Ishikawa (cell line): ENCODE measurements around the gene NIM1K.

Source experiments
- CEBPB ChIP-seq: IDR thresholded peaks from 2 replicates; pipeline ENCODE4 v1.6.1; 2012
- CREB1 ChIP-seq: IDR thresholded peaks from 2 replicates; pipeline ENCODE4 v1.6.1; 2012; ENCODE audit warnings: low read depth
- EP300 ChIP-seq: IDR thresholded peaks from 2 replicates; pipeline ENCODE4 v1.6.1; 2012; ENCODE audit warnings: borderline replicate concordance
- FOXM1 ChIP-seq: IDR thresholded peaks from 2 replicates; pipeline ENCODE4 v1.6.1; 2012; ENCODE audit warnings: low read depth, borderline replicate concordance
- TAF1 ChIP-seq: IDR thresholded peaks from 2 replicates; pipeline ENCODE4 v1.6.1; 2012; ENCODE audit warnings: low read depth, mild to moderate bottlenecking
- TCF12 ChIP-seq: IDR thresholded peaks from 2 replicates; pipeline ENCODE4 v1.6.1; 2012; ENCODE audit warnings: low read depth
- YY1 ChIP-seq: IDR thresholded peaks from 2 replicates; pipeline ENCODE4 v1.6.1; 2012; ENCODE audit warnings: low read depth
- ZBTB7A ChIP-seq: IDR thresholded peaks from 2 replicates; pipeline ENCODE4 v1.6.1; 2012; ENCODE audit warnings: low read depth
- TF ChIP-seq, protein P1 (sequence below): IDR thresholded peaks from 2 replicates; pipeline ENCODE4 v1.6.1; 2012
- TF ChIP-seq, protein P2 (sequence below): IDR thresholded peaks from 2 replicates; pipeline ENCODE4 v1.6.1; 2012
- TF ChIP-seq, protein P3 (sequence below): IDR thresholded peaks from 2 replicates; pipeline ENCODE4 v1.6.1; 2012; ENCODE audit warnings: low read depth, mild to moderate bottlenecking

NIM1K gene

DNA sequence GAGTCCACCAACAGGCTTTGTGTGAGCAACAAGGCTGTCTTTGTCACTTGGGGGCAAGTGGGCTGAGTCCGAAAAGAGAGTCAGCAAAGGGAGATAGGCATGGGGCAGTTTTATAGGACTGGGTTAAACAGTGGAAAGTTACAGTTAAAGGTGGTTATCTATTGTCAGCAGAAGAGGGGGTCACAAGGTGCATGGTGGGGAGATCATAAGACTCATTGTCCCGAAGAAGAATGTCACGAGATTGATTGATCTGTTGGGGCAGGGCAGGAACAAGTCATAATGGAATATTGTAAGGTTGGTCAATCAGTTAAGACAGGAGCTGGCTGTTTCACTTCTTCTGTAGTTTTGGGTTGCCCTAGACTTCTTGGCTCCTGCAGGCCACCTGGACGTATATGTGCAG is 128.8 kb downstream of the NIM1K start:
- TF ChIP-seq ZBTB7A (no peak), FOXM1 (no peak), CEBPB (no peak), EP300 (no peak), YY1 (no peak), TCF12 (no peak), CREB1 (no peak), TAF1 (no peak)
- TF ChIP-seq, protein P1, sequence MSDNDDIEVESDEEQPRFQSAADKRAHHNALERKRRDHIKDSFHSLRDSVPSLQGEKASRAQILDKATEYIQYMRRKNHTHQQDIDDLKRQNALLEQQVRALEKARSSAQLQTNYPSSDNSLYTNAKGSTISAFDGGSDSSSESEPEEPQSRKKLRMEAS: no peak
- TF ChIP-seq, protein P2, sequence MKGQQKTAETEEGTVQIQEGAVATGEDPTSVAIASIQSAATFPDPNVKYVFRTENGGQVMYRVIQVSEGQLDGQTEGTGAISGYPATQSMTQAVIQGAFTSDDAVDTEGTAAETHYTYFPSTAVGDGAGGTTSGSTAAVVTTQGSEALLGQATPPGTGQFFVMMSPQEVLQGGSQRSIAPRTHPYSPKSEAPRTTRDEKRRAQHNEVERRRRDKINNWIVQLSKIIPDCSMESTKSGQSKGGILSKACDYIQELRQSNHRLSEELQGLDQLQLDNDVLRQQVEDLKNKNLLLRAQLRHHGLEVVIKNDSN: no peak
- TF ChIP-seq, protein P3, sequence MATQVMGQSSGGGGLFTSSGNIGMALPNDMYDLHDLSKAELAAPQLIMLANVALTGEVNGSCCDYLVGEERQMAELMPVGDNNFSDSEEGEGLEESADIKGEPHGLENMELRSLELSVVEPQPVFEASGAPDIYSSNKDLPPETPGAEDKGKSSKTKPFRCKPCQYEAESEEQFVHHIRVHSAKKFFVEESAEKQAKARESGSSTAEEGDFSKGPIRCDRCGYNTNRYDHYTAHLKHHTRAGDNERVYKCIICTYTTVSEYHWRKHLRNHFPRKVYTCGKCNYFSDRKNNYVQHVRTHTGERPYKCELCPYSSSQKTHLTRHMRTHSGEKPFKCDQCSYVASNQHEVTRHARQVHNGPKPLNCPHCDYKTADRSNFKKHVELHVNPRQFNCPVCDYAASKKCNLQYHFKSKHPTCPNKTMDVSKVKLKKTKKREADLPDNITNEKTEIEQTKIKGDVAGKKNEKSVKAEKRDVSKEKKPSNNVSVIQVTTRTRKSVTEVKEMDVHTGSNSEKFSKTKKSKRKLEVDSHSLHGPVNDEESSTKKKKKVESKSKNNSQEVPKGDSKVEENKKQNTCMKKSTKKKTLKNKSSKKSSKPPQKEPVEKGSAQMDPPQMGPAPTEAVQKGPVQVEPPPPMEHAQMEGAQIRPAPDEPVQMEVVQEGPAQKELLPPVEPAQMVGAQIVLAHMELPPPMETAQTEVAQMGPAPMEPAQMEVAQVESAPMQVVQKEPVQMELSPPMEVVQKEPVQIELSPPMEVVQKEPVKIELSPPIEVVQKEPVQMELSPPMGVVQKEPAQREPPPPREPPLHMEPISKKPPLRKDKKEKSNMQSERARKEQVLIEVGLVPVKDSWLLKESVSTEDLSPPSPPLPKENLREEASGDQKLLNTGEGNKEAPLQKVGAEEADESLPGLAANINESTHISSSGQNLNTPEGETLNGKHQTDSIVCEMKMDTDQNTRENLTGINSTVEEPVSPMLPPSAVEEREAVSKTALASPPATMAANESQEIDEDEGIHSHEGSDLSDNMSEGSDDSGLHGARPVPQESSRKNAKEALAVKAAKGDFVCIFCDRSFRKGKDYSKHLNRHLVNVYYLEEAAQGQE: no peak
